Measurements from ENCODE around the gene GSTO2.
A peak's percentile ranks its signal among the peaks of the same experiment; 100 is the strongest.

The GSTO2 gene

DNA sequence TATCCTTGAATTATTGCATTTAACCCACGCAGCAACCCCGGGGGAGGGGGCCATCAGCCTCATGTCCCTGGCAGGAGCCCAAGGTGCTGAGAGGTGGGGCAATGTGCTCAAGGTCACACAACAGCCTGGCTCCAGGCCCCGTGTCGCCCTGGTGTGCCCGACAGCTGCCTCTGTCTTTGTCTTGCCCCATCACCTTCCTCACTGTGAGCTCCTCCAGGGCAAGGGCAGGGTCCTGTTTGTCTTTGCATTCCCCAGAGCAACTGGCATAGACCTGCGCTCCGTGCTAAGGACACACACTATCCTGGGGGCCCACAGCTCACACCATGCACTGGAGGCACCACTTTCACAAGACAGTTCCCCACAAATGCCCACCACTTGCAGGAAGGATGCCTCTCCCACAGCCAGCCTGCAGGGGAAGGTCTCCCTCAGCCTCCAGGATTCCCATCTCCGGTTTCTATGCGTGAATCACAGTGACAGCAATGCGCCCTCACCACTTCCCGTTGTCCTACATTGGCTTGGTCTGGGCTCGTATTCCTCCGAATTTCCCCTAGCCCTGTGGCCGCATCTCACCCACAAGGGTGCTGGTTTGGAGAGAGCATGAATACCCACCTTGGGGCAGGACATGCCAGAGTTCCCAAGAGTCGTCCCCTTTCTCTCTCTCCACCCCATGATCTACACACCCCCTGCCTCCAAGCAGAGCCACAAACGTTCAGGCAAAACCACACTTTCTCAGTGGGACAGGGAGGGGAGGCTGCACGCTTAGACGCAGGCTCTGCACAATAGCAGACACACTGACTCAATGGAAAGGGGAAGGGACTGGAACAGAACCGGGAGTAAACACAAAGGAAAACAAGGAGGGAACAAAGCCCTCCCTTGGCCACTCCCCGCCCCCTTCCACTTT, 59.0 kb downstream of the GSTO2 start:
- DNase-seq, result peak; percentile 39 to 59

GRCh38 chr10:104328646-104328895, 59.6 kb downstream of the GSTO2 start:
- DNase-seq, result no peak

- DNase-seq, result peak; percentile 66 to 85
These were observed 60.1 kb downstream of the GSTO2 start for GRCh38 chr10:104328896-104329710.

DNA sequence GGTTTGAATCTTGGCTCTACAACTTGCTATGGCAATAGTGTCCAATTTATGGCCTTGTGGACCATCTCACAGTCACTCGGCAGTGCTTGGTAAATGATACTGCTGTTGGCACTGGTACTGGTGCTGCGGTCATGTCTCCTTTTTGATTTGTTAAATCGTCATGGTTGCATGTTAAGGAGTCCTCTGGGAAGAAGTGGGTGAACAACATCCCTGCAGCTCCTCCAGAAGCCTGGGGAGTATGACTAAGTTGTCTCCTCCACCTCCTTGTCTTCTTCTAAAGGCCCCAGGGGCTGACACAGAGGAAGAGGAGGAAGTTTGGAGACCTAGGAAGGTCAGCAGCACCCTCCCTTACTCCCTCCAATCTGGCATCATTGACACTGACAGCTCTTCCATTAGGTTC, 60.8 kb downstream of the GSTO2 start:
- DNase-seq, result peak in 1 of 2 experiments; percentile 47

- DNase-seq, result peak in 1 of 2 experiments; percentile 27
These were observed 61.5 kb downstream of the GSTO2 start for GRCh38 chr10:104330168-104331110.

GRCh38 chr10:104331208-104331838, 62.3 kb downstream of the GSTO2 start:
- DNase-seq, result peak; percentile 7 to 64

DNA sequence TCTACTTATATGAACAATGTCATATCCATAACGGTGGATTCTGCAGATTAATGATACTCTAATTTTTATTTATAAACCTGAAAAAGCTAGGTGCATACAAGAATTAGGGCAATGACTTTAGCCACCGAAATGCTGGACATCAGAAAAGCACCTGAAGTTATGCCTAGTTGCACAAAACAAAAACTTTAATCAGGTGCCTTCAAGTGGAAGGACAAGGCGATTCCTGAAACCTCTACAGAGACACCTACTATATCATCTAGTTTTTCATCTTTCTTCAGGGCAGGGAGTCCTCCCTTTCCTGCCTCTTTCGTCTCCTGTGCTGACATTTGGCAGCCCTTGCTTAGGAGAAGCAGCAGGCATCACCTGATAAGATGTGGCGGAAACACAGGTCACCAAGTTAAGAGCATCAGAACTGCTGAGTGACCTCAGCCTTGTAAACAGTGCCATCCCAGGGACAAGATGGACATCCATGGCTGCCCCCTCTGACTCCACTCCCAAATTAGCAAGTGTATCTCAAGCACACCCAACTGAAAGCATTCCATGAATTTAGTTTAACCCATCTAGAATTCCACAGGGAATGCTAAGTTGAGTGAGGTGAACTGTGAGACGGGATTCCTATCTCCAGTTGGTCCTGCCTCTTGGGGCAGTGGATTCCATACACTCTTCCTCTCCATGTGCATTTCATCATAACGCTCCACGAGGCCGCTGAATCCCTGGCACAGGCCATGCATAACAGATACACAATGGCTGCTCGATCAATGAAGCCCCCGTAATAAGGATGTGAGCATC, 63.5 kb downstream of the GSTO2 start:
- DNase-seq, result no peak

DNA sequence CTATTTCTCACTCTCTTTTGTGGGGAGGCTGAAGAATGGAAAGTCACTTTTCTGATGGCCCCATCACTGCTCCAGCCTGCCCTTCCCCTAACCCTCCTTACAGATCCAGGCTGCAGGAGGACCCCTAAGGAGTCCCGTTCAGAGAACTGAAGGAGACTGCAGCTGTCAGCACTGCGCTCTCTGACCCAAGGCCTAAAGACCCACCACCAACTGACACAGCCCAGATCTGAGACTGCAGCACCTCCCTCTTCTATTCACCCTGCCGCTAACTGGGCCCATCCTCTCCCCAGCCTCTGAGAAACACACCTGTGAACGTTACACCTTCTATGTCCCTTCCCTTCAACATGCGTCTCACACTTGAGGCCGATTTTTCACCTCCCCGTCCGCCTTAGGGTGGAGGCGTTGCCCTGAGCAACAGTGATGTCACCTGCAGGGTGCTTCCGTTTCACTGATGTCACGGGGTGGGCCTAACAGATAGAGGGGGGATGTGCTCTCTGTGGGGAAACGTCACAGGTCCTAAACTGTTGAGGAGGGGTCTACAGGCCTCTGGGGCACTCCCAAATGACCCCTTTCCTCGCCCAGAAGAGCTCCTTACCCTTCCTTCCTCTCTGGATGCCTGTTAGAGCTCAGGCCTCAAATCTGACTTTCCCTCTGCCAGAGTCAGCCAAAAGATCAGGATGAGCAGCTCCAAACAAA, 64.2 kb downstream of the GSTO2 start:
- DNase-seq, result no peak

DNA sequence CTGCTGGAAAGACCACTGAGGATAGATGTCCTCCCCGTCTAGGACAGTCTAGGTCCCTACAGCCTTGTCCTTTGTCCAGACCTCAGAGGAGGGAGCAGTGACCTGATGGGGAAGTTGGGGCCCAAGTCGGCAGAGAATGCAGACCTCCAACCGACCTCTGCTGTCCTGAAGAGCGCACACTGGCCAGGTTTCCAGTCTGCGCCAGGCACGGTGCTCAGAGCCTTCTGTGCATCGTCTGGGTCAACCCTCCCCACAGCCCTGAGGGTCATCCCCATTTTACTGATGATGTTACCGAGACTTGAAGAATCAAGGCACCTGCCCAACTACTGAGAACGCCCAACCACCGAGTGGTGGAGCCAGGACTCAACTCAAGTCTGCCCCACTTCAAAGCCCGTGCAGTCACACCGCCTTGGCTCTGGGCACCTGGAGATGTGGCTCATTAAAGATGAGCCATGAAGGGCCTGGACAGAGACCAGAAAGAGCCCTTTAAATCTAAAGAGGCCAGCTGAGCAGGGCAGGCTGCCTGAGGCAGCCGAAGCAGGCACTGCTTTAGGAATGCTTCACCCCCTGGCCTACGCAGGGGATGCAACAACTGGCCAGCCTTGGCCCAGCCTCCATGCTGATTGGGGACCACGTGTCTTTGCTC, 64.9 kb downstream of the GSTO2 start:
- no peak for DNase-seq

GRCh38 chr10:104334561-104334960, 65.6 kb downstream of the GSTO2 start:
- no peak for DNase-seq

DNA sequence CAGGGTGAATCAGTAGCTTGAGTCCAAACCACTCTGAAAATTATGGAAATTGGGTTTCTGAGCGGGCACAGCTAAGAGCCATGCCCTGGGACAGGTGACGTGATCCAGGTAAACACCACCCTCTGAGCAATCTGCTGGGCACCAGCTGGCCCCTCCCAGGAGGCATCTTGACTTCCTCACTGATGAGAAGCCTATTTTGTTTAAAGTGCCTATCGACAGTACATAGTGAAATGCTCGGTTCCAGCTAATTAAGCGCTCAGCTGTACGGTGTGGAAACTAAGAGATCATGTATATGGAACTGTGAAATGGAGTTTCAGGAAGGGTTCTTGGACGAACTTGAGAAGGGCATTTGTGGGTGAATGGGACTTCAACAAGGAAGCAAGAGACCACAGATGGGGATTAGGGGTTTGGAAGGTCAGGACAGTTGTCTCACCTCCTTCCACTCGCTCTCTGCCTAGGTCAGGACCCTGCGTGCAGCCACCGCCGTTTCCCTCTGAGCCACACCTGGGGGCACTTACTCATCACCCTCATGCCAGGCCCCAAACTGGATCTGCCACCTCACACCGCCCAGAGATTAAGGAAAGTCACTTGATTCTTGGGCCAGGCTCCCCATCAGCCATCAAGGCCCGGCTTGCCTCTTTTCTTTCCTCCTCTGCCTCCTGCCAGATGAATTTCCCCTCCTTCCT, 66.1 kb downstream of the GSTO2 start:
- no peak for DNase-seq

GRCh38 chr10:104336821-104337467, 68.0 kb downstream of the GSTO2 start:
- no peak for DNase-seq

DNA sequence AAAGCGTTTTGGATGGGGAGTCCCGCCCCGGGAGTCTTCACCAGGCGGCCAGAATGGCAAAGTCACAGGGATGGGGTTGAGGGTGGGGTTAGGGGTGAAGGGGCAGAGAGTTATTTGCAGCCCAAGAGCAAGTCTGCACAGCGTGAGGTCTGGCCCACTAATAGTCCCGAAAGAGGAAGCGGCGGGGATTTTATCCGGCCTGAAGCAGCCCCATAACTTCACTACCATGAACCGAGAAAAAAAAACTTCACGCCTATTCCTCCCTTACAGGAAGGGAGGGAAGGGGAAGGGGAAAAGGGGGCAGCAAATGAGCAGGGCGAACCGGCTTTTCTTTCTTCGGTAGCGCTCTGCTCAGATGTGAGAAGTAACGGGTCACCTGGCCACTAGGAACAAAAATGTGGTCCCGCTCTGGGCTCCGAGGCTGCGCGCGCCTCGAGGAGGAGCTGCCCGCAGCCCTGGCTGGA, 68.6 kb downstream of the GSTO2 start:
- DNase-seq, result no peak

- peak; percentile 30 to 82 for DNase-seq
These were observed 69.2 kb downstream of the GSTO2 start, which contains the start of gene ITPRIP for GRCh38 chr10:104337985-104338735. ITPRIP (minus strand) TSS chr10:104338465; CDS start chr10:104316051, 22,414 bp downstream.

DNA sequence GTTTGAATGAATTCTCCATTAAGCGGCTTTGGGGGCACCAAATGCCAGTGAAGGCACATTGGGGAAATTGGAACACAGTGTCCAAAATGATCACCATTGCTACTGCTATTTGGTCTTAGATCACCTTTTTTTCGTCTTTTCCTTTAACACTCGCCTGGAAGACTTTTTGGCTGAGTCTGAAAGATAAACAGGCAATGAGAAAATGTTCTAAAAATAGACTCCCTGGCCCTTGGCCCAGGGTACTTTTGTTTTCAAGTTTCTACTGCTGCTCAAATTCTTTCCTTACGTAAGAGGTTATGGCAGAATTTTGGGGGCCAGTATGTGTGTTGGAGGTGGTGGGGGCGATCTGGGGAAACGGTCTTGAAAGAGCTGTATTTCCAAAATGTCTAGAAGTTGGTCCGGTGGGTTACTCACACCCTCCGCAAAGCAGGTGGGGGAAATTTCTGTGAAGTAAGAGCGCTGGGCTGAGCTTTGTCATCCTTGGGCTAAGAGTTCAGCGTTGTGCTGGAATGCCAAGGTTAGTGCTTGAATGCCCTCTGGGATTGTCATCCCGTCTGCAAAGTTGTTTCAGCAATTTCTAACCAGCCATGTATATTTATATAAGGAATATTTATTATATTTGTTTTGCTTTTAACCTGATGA, 70.6 kb downstream of the GSTO2 start:
- DNase-seq, result no peak

DNA sequence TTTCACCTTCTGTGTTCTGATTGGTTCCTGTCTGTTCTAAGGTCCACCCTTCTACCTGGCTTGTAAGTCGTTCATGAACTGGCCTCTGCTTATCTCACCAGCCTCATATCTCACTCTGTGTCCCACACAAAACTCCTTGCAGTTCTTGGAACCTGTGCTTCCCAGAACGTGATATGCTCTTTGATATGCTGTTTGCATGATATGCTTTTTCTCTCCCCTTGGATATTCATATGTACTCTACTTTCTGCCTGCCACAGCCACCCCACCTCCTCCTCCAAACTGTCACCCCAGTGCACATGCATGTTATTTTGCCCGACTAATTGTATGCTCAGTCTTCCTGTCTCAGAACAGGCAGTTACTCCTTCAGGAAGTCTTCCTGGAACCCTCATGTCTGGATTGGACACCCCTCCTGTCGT, 71.1 kb downstream of the GSTO2 start:
- no peak for DNase-seq

DNA sequence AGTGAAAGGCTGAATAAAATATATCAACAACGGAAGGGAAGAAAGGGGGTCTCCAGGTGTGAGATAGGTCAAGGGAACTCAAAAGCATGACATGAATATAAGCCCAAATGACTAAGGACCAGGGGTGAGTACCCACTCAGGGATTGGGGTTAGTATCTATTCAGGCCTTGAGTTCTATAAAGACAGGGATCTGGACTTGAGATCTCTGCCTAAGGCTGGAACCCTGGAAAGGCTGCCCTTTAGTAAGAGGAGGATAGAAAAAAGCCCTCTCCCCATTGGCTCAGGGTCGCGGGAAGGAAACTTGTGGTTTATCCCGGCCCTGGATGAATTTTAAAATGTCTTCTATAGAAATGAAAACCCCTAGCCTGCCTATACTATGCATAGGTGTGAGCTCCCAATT, 71.7 kb downstream of the GSTO2 start:
- no peak for DNase-seq

DNA sequence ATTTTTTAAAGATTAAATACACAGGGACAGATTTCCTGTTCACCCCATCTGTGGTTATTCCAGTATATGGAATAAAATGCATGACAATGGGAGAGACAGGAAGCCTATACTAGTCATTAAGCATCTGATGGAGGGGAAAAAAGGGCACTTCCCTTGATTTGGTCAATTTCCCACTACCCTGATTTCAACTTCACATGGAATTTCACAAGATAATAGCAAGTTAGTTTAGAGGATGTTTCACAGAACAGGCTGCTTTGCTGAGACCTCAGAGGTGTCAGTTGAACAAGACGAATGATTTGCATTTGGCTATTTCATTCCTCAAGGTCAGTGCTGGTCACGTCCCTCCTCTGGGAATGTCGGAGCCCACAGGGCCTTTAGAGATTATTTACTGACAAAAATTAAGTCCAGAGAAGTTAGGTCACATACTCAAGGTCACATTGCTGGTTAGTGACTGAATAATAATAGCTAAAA, 74.0 kb downstream of the GSTO2 start:
- no peak for DNase-seq
